Stimulated activated CD8-positive, alpha-beta memory T cell treated with anti-CD3 and anti-CD28 coated beads, Interleukin-15, amount 100 ng/mL, for 24 hours (primary cell): Measurements from ENCODE around the gene DNMT3L.

Experiments used
- DNase-seq: peaks from one replicate; pipeline ENCODE4 v3.0.0-alpha.2; 2020; ENCODE audit warnings: low read depth

The DNMT3L gene

DNA sequence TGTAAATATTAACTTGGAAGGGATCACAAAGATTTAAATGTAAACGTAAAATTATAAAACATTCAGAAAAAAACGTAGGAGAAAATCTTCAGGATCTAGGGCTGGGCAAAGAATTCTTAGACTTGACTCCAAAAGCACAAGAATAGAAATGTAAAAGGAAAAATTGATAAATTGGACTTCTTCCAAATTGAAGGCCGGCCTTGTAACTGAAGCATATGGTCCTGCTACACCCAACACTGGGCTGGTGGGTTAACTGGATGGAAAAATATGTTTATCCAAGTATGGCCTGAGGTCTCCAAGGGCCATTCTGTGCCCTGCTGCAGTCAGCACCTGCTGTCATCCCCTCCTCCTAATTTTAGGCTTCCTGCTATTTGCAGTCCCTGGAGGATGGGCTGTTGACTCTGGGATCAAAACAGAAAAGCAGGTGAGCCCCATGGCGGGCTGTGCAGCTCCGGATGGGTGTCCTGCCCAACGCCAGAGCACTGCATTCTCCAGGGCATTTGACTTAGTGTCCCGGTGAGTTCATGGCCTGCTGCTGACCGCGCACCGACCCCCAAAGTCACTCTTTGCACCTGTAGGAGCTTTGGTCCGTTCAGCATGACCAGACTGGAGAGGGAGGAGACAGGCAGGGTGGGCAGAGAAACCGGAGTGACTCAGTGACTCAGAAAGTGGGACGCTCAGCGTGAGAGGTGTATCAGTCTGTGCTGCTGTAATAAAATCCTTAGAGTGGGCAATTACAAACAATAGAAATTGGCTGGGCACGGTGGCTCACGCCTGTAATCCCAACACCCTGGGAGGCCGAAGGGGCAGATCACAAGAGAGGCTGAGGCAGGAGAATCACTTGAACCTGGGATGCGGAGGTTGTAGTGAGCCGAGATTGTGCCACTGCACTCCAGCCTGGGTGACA, 17.9 kb upstream of the DNMT3L start:
- DNase-seq, result no peak

DNA sequence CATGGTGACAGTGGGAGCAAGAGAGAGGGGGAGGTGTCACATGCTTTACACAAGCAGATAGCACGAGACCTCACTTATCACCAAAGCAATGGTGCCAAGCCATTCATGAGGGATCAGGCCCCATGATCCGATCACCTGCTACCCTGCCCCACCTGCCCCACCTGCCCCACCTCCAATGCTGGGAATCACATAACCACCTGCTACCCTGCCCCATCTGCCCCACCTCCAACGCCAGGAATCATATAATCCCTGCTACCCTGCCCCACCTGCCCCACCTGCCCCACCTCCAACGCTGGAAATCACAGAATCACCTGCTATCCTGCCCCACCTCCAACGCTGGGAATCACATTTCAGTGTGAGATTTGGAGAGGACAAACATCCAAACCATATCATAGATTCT, 13.3 kb upstream of the DNMT3L start:
- no peak for DNase-seq

DNA sequence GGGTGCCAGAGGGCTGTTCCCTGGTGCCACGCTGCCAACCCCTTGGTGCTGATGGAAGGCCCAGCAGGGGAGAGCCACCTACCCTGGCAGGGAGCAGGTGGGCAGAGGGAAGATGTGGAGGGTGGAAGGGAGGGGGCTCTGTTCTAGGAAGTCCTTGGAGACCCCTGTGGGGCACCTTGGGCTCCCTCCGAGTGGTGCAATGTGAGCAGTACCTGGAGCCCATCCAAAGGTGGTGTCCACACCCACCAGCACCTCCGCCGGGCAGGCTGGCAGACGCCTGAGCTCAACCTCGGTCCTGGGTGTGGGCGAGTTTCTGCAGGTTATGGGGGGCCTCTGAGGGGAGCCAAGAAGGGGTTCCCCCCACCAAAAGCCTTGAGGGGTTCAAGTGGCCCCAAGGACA, 11.3 kb upstream of the DNMT3L start:
- no peak for DNase-seq

GRCh38 chr21:44272284-44272858, 10.7 kb upstream of the DNMT3L start:
- DNase-seq, result no peak

DNA sequence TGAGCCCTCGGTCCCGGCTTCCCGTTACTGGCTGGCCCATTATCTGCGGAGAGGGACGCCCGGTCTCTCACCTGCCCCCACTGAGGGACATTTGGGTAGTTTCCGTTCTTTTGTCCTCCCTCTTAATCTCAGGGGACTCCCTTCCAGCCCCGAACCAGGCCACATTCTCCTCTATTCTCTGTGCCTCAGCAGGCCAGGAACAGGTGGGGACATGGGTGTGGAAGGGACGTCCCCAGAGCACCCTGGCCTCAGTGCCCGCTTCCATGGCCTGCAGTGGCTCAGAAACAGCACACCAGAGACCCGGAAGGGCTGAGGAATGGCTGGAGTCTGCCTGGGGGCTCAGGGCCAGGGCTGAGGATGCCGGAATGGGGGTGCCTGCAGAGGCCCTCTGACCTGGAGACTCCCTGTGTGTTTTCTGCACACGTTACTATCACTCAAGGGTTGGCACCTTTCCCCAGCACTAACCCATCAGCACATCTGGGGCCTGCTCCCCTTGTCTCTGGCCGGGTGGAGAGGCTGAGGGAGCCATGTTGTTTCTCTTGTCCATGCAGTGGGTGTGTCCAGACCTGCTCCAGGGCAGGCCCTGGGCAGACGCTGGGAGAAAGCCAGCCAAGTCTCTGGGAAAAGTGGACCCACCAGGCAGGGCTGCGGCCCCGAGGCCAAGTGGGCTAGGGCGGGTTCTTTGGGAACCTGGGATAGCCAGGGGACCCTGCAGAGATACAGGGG, 10.0 kb upstream of the DNMT3L start:
- no peak for DNase-seq

GRCh38 chr21:44269090-44269489, 7.4 kb upstream of the DNMT3L start:
- DNase-seq, result no peak

DNA sequence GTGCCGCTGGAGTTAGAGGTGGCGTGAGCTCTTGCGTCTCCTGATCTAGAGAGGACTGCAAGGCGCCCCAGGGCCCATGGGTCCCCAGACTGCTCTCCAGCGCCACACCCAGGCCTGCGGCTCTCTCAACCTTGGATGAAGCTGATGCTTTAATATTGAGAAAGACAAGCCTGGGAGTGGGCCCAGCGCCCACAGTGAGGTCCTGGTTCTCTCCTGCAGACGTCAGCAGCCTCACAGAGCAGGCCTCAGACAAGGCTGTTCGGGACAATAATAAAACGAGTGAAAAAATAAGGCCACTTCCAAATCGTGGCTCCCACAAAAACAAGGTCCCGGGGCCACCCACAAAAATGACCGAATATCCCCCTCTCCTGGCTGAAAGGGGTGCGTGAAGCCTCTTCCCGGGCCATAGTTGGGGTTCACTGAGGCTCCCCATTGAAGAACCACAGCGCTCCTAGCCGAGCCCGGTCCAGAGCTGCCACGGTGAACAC, 6.0 kb upstream of the DNMT3L start:
- DNase-seq, result no peak

DNA sequence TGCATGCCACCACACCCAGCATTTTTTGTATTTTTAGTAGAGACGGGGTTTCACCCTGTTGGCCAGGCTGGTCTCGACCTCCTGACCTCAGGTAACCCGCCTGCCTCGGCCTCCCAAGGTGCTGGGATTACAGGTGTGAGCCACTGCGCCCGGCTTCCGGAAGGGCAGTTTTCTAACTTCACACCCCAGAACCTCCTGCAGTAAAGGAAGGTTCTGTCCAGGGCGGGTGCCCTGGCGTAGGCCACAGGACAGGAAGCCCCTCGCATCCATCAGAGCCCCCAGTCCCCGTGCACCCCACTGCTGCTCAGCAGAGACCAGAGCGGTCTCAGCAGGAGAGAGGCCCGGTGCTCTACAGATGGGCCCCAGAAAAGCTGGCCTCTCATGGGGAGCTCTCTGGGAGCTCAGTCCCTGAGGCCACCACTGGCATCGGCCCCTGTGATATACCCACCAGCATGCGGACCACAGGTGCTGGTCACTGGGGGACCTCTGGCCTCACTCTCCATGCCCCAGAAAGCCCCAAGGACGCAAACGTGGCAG, 4.1 kb upstream of the DNMT3L start:
- DNase-seq, result no peak

GRCh38 chr21:44263768-44264167, 2.1 kb upstream of the DNMT3L start:
- no peak for DNase-seq

GRCh38 chr21:44263221-44263760, 1.6 kb upstream of the DNMT3L start:
- DNase-seq, result no peak

GRCh38 chr21:44262338-44263056, 800 bp upstream of the DNMT3L start:
- DNase-seq, result no peak

- DNase-seq, result no peak
Measured at GRCh38 chr21:44260791-44261631, 686 bp downstream of the DNMT3L start.

- no peak for DNase-seq
Measured at GRCh38 chr21:44260066-44260465, 1.6 kb downstream of the DNMT3L start.

- no peak for DNase-seq
Measured at GRCh38 chr21:44259082-44259705, 2.5 kb downstream of the DNMT3L start.

DNA sequence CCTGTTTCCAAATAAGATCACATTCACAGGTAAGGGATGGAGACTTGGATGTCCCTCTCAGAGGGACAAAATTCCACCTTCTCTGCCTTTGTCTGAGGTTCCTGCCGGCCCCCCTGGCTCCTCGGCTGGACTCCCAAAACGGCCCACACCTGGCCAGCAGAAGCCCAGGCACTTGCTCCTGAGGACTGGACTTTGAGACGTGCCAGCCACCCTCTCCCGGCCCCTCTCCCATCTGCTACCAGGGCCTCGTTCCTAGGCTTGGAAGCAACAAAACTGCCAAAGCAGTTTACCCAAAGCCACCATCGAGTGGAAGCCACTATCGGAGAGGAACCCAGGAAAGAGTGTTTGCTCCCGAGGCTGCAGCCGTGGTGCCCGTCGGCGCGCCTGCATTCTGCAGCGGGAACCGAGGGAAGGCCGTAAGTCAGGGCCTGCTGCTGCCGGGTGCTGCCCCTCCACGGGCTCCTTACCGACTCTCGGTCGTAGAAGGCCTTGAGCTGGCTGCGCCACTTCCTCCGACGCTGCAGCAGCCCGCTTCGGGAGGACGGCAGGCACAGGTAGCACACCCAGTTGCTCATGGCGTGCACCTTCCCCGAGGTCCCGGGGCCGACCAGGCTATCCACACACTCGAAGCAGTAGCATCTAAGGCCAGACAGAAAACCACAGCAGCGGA, 3.5 kb downstream of the DNMT3L start:
- no peak for DNase-seq

- DNase-seq, result no peak
Measured at GRCh38 chr21:44255511-44255981, 6.2 kb downstream of the DNMT3L start.

DNA sequence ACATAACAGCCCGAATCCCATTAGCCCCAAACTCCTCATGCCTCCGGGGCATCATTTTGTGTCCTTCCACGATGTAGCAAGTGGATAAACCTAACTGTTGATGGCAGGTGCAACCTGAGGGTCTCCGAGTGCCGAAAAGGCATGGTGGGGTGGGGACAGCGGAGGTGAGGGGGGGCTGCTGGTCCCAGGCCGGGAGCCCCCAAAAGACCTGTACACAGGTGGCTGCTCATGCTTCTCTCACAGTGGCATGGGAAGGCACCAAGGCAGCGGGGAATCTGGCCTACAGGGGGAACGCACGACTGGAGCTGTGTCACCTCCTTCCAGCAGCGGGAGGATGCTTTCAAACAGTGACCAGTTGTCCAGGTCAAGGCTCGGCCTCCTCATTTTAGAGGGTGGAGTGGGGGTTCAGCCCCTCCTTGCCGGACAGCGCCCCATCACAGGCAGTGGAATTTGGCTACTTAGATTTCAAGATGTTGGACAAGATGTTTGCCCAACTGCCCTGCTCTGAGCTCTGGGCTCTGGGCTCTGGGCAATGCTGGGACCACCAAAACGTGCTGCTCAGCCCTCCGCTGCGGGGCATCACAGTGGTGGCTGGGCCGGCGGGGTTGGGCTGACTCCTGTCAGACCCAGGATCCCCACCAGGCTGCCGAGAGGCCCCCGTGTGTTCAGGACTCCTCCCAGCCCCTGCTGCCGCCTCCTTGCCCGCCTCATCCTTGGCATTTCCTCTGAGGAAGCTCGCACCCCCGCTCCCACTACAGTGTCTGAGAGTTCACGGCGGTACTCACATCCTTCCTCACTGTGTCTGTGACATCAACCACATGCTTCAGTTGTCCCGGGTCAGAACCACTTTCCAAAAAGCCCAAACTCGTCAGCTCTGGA, 7.6 kb downstream of the DNMT3L start:
- DNase-seq, result no peak
